Keratinocyte (primary cell): ENCODE data around the gene PPFIA1.

Experiments used
- CTCF ChIP-seq, 3 experiments: IDR thresholded peaks in 1 of 3; conservative IDR thresholded peaks in 1 of 3; optimal IDR thresholded peaks in 1 of 3; 2 replicates in 2 of 3; 3 replicates in 1 of 3; pipeline versions ENCODE3 to v1.5.1; 2011; ENCODE audit warnings: low read length in 3 of 3, mild to moderate bottlenecking in 3 of 3, moderate library complexity in 2 of 3, control low read depth in 1 of 3, inconsistent platforms in 1 of 3; ENCODE audit not compliant: insufficient read depth in 2 of 3; ENCODE audit errors: extremely low read depth in 1 of 3
- EZH2 ChIP-seq: IDR thresholded peaks from one replicate; pipeline ENCODE4 v1.6.1; 2012; ENCODE audit warnings: inconsistent platforms, mild to moderate bottlenecking, low read length, moderate library complexity

GRCh38 chr11:70402685-70403084 is 132.2 kb downstream of the PPFIA1 start:
- TF ChIP-seq CTCF (optimal IDR thresholded peaks at IDR 0.05 in 1 of 3, IDR thresholded peaks at IDR 0.05 in 1 of 3, conservative IDR thresholded peaks at IDR 0.05 in 1 of 3; ENCODE audit: extremely low read depth in 1 of 3, insufficient read depth in 2 of 3, low read length in 3 of 3), result no peak
- TF ChIP-seq EZH2, result no peak
